ENCODE measurements around the gene ARFIP2. TPM values are rescaled to one million over a fixed set of nuclear protein-coding genes. Genes with fewer than 3 reads are reported as not detected.

Gene ARFIP2
- total and polyA plus RNA-seq, 4 donors: 16.2 to 42.0 (median 23.8) TPM

Other genes with a start within 250 kb of the ARFIP2 start
- gene FHIP1B, start 246.7 kb downstream of the ARFIP2 start, total RNA-seq: 10 to 100 TPM; 12.3 to 21.2 TPM
- gene FHIP1B, start 246.7 kb downstream of the ARFIP2 start, polyA plus RNA-seq: 10 to 100 TPM; 16.4 to 17.4 TPM
- gene CNGA4, start 242.2 kb downstream of the ARFIP2 start, total RNA-seq: not detected
- under 1 TPM in 1 of 2 donors, not detected in 1; 0.09 TPM for gene CNGA4, start 242.2 kb downstream of the ARFIP2 start, polyA plus RNA-seq
- gene CCKBR, start 221.5 kb downstream of the ARFIP2 start, total RNA-seq: not detected
- not detected for gene CCKBR, start 221.5 kb downstream of the ARFIP2 start, polyA plus RNA-seq
- gene CAVIN3, start 160.8 kb downstream of the ARFIP2 start, total RNA-seq: 1 to 10 TPM; 4.0 to 4.4 TPM
- gene CAVIN3, start 160.8 kb downstream of the ARFIP2 start, polyA plus RNA-seq: 10 to 100 TPM in 1 of 2 donors, 1 to 10 TPM in 1; 2.5 to 13.9 TPM
- 10 to 100 TPM; 15.4 to 25.9 TPM for gene SMPD1, start 90.9 kb downstream of the ARFIP2 start, total RNA-seq
- 10 to 100 TPM; 65.0 to 91.6 TPM for gene SMPD1, start 90.9 kb downstream of the ARFIP2 start, polyA plus RNA-seq
- 1 to 10 TPM; 8.1 to 8.6 TPM for gene APBB1, start 62.2 kb downstream of the ARFIP2 start, total RNA-seq
- 1 to 10 TPM; 2.5 to 4.5 TPM for gene APBB1, start 62.2 kb downstream of the ARFIP2 start, polyA plus RNA-seq
- gene HPX, start 40.3 kb downstream of the ARFIP2 start, total RNA-seq: 1,000 to 10,000 TPM; 2,251 to 9,224 TPM
- gene HPX, start 40.3 kb downstream of the ARFIP2 start, polyA plus RNA-seq: 1,000 to 10,000 TPM; 5,349 to 6,171 TPM
- 10 to 100 TPM in 1 of 2 donors, 1 to 10 TPM in 1; 8.1 to 12.7 TPM for gene TRIM3, start 7.4 kb downstream of the ARFIP2 start, total RNA-seq
- gene TRIM3, start 7.4 kb downstream of the ARFIP2 start, polyA plus RNA-seq: 10 to 100 TPM in 1 of 2 donors, 1 to 10 TPM in 1; 5.2 to 10.1 TPM
- 10 to 100 TPM; 16.9 to 31.9 TPM for gene TIMM10B, start 170 bp upstream of the ARFIP2 start, total RNA-seq
- 10 to 100 TPM; 16.1 to 16.4 TPM for gene TIMM10B, start 170 bp upstream of the ARFIP2 start, polyA plus RNA-seq
- 10 to 100 TPM in 1 of 2 donors, 1 to 10 TPM in 1; 3.8 to 23.6 TPM for gene DNHD1, start 15.9 kb upstream of the ARFIP2 start, total RNA-seq
- gene DNHD1, start 15.9 kb upstream of the ARFIP2 start, polyA plus RNA-seq: 1 to 10 TPM; 2.1 to 6.3 TPM
- gene RRP8, start 122.3 kb upstream of the ARFIP2 start, total RNA-seq: 10 to 100 TPM; 10.5 to 11.9 TPM
- gene RRP8, start 122.3 kb upstream of the ARFIP2 start, polyA plus RNA-seq: 10 to 100 TPM; 10.3 to 12.6 TPM
- 10 to 100 TPM; 50.5 to 69.1 TPM for gene ILK, start 122.4 kb upstream of the ARFIP2 start, total RNA-seq
- gene ILK, start 122.4 kb upstream of the ARFIP2 start, polyA plus RNA-seq: 10 to 100 TPM; 29.6 to 45.9 TPM
- gene TAF10, start 130.9 kb upstream of the ARFIP2 start, total RNA-seq: 10 to 100 TPM; 10.5 to 18.8 TPM
- 10 to 100 TPM; 44.2 to 58.1 TPM for gene TAF10, start 130.9 kb upstream of the ARFIP2 start, polyA plus RNA-seq
- 100 to 1,000 TPM in 1 of 2 donors, 10 to 100 TPM in 1; 71.3 to 108 TPM for gene TPP1, start 138.1 kb upstream of the ARFIP2 start, total RNA-seq
- gene TPP1, start 138.1 kb upstream of the ARFIP2 start, polyA plus RNA-seq: 100 to 1,000 TPM in 1 of 2 donors, 10 to 100 TPM in 1; 52.8 to 102 TPM
- gene DCHS1, start 174.5 kb upstream of the ARFIP2 start, total RNA-seq: 1 to 10 TPM; 8.6 to 8.9 TPM
- gene DCHS1, start 174.5 kb upstream of the ARFIP2 start, polyA plus RNA-seq: 1 to 10 TPM in 1 of 2 donors, under 1 TPM in 1; 0.68 to 3.0 TPM
- gene MRPL17, start 202.0 kb upstream of the ARFIP2 start, total RNA-seq: 10 to 100 TPM; 14.0 to 18.0 TPM
- gene MRPL17, start 202.0 kb upstream of the ARFIP2 start, polyA plus RNA-seq: 10 to 100 TPM; 20.0 to 21.8 TPM